GM18861 (cell line): Measurements from ENCODE around the gene HOXA3.

ENCODE experiments used
- ATAC-seq: cut with Tn5 transposase; IDR thresholded peaks from one replicate; pipeline ENCODE4 v1.9.1; 2021; ENCODE audit not compliant: unreplicated experiment

The HOXA3 gene

GRCh38 chr7:27179503-27180430 lies 27.4 kb upstream of the HOXA3 start:
- ATAC-seq, result no peak

- no peak for ATAC-seq
Measured at GRCh38 chr7:27179030-27179429, 26.6 kb upstream of the HOXA3 start.

- ATAC-seq, result no peak
Measured at GRCh38 chr7:27178366-27178765, 26.0 kb upstream of the HOXA3 start.

GRCh38 chr7:27177795-27178320 lies 25.5 kb upstream of the HOXA3 start:
- ATAC-seq, result no peak

GRCh38 chr7:27176962-27177794 lies 24.8 kb upstream of the HOXA3 start:
- ATAC-seq, result no peak

GRCh38 chr7:27176524-27176845 lies 24.1 kb upstream of the HOXA3 start:
- ATAC-seq, result no peak

- ATAC-seq, result no peak
Measured at GRCh38 chr7:27175626-27176523, 23.5 kb upstream of the HOXA3 start.

- no peak for ATAC-seq
Measured at GRCh38 chr7:27174874-27175625, 22.7 kb upstream of the HOXA3 start.

GRCh38 chr7:27173956-27174873 lies 21.8 kb upstream of the HOXA3 start, which contains the start of gene HOXA10:
Gene HOXA10 (minus strand): TSS chr7:27174320. CDS start chr7:27174306, 14 bp downstream.
- no peak for ATAC-seq

GRCh38 chr7:27173511-27173955 lies 21.1 kb upstream of the HOXA3 start:
- no peak for ATAC-seq

GRCh38 chr7:27172823-27173510 lies 20.6 kb upstream of the HOXA3 start:
- no peak for ATAC-seq

GRCh38 chr7:27172315-27172774 lies 20.0 kb upstream of the HOXA3 start:
- no peak for ATAC-seq

- ATAC-seq, result no peak
Measured at GRCh38 chr7:27171637-27172314, 19.4 kb upstream of the HOXA3 start.

- no peak for ATAC-seq
Measured at GRCh38 chr7:27171325-27171636, 18.9 kb upstream of the HOXA3 start.

GRCh38 chr7:27170426-27171324 lies 18.3 kb upstream of the HOXA3 start:
- ATAC-seq, result no peak

GRCh38 chr7:27169658-27170425 lies 17.5 kb upstream of the HOXA3 start:
- no peak for ATAC-seq
